Measurements from ENCODE around the gene IFT52. TPM values are rescaled to one million over a fixed set of nuclear protein-coding genes. Genes with fewer than 3 reads are reported as not detected.

The IFT52 gene
- total RNA-seq, 2 experiments from 2014 or later = 17.4 to 17.8 TPM

- POLR2A ChIA-PET = no interaction called here
These were observed 31.4 kb upstream of the IFT52 start for GRCh38 chr20:43559147-43559987.

GRCh38 chr20:43560974-43561373, 29.8 kb upstream of the IFT52 start:
- DNase-seq (no peak), ATAC-seq (ENCODE audit: low read depth) (no peak)
- H3K27ac Mint-ChIP-seq = no peak overlapping the region
- H3K4me3 Mint-ChIP-seq = no peak overlapping the region
- H3K27me3 Mint-ChIP-seq = no peaks in the 10 kb centered on the region
- H3K36me3 Mint-ChIP-seq = no peaks in the 10 kb centered on the region
- POLR2A ChIA-PET = no interaction called here
- H3K9me3 Mint-ChIP-seq = no peaks in the 10 kb centered on the region
- peaks cover 2% of the 10 kb centered on the region for H3K4me1 Mint-ChIP-seq

More at GRCh38 chr20:43559147-43559987, 31.4 kb upstream of the IFT52 start:
- Mint-ChIP-seq H3K4me3 (no peak overlapping the region), H3K4me1 (peaks cover 2% of the 10 kb centered on the region), H3K27me3 (no peaks in the 10 kb centered on the region), H3K9me3 (no peaks in the 10 kb centered on the region), H3K36me3 (no peaks in the 10 kb centered on the region), H3K27ac (no peak overlapping the region)
- DNase-seq (no peak), ATAC-seq (ENCODE audit: low read depth) (no peak)

GRCh38 chr20:43563429-43563828, 27.3 kb upstream of the IFT52 start:
- DNase-seq = no peak
- no peak for ATAC-seq (ENCODE audit: low read depth)
- POLR2A ChIA-PET = no interaction called here
- Mint-ChIP-seq H3K27me3 (no peaks in the 10 kb centered on the region), H3K4me1 (no peaks in the 10 kb centered on the region), H3K36me3 (no peaks in the 10 kb centered on the region), H3K4me3 (no peak overlapping the region), H3K27ac (no peak overlapping the region), H3K9me3 (no peaks in the 10 kb centered on the region)

GRCh38 chr20:43563991-43564390, 26.7 kb upstream of the IFT52 start:
- no peak for ATAC-seq (ENCODE audit: low read depth)
- no peaks in the 10 kb centered on the region for H3K4me1 Mint-ChIP-seq
- POLR2A ChIA-PET = no interaction called here
- H3K4me3 Mint-ChIP-seq = no peak overlapping the region
- no peak overlapping the region for H3K27ac Mint-ChIP-seq
- H3K9me3 Mint-ChIP-seq = no peaks in the 10 kb centered on the region
- no peak for DNase-seq
- no peaks in the 10 kb centered on the region for H3K27me3 Mint-ChIP-seq
- H3K36me3 Mint-ChIP-seq = no peaks in the 10 kb centered on the region

- Mint-ChIP-seq H3K4me3 (no peak overlapping the region), H3K36me3 (no peaks in the 10 kb centered on the region), H3K27ac (no peak overlapping the region), H3K27me3 (no peaks in the 10 kb centered on the region), H3K9me3 (no peaks in the 10 kb centered on the region), H3K4me1 (no peaks in the 10 kb centered on the region)
- ATAC-seq (ENCODE audit: low read depth) (no peak), DNase-seq (no peak)
- POLR2A ChIA-PET = no interaction called here
These were observed 26.3 kb upstream of the IFT52 start for GRCh38 chr20:43564455-43564854.

- Mint-ChIP-seq H3K27ac (no peak overlapping the region), H3K9me3 (no peaks in the 10 kb centered on the region), H3K4me1 (no peaks in the 10 kb centered on the region), H3K4me3 (no peak overlapping the region), H3K36me3 (no peaks in the 10 kb centered on the region), H3K27me3 (no peaks in the 10 kb centered on the region)
- POLR2A ChIA-PET = no interaction called here
- ATAC-seq (ENCODE audit: low read depth) = no peak
- DNase-seq = no peak
These were observed 25.6 kb upstream of the IFT52 start for GRCh38 chr20:43564993-43565757.

- no peaks in the 10 kb centered on the region for H3K27me3 Mint-ChIP-seq
- H3K36me3 Mint-ChIP-seq = no peaks in the 10 kb centered on the region
- POLR2A ChIA-PET = no interaction called here
- no peak for ATAC-seq (ENCODE audit: low read depth)
- H3K27ac Mint-ChIP-seq = no peak overlapping the region
- no peak overlapping the region for H3K4me3 Mint-ChIP-seq
- DNase-seq = no peak
- no peaks in the 10 kb centered on the region for H3K9me3 Mint-ChIP-seq
- no peaks in the 10 kb centered on the region for H3K4me1 Mint-ChIP-seq
These were observed 25.0 kb upstream of the IFT52 start for GRCh38 chr20:43565758-43566104.

GRCh38 chr20:43567477-43567876, 23.3 kb upstream of the IFT52 start:
- Mint-ChIP-seq H3K4me1 (no peaks in the 10 kb centered on the region), H3K36me3 (no peaks in the 10 kb centered on the region), H3K9me3 (no peaks in the 10 kb centered on the region), H3K4me3 (no peak overlapping the region), H3K27me3 (no peaks in the 10 kb centered on the region), H3K27ac (no peak overlapping the region)
- DNase-seq = no peak
- POLR2A ChIA-PET = no interaction called here
- no peak for ATAC-seq (ENCODE audit: low read depth)

GRCh38 chr20:43568706-43569105, 22.0 kb upstream of the IFT52 start:
- Mint-ChIP-seq H3K27me3 (no peaks in the 10 kb centered on the region), H3K4me1 (no peaks in the 10 kb centered on the region), H3K36me3 (no peaks in the 10 kb centered on the region), H3K9me3 (no peaks in the 10 kb centered on the region), H3K4me3 (no peak overlapping the region), H3K27ac (no peak overlapping the region)
- DNase-seq = no peak
- ATAC-seq (ENCODE audit: low read depth) = no peak
- POLR2A ChIA-PET = no interaction called here

- no peaks in the 10 kb centered on the region for H3K27me3 Mint-ChIP-seq
- ATAC-seq (ENCODE audit: low read depth) (no peak), DNase-seq (no peak)
- H3K4me1 Mint-ChIP-seq = no peaks in the 10 kb centered on the region
- H3K27ac Mint-ChIP-seq = no peak overlapping the region
- no peaks in the 10 kb centered on the region for H3K36me3 Mint-ChIP-seq
- POLR2A ChIA-PET = no interaction called here
- no peaks in the 10 kb centered on the region for H3K9me3 Mint-ChIP-seq
- H3K4me3 Mint-ChIP-seq = no peak overlapping the region
These were observed 21.5 kb upstream of the IFT52 start for GRCh38 chr20:43569282-43569681.

GRCh38 chr20:43570496-43570895, 20.2 kb upstream of the IFT52 start:
- Mint-ChIP-seq H3K4me1 (no peaks in the 10 kb centered on the region), H3K4me3 (no peak overlapping the region), H3K36me3 (no peaks in the 10 kb centered on the region), H3K27me3 (no peaks in the 10 kb centered on the region), H3K27ac (no peak overlapping the region), H3K9me3 (no peaks in the 10 kb centered on the region)
- DNase-seq = no peak
- POLR2A ChIA-PET = no interaction called here
- ATAC-seq (ENCODE audit: low read depth) = no peak

GRCh38 chr20:43571310-43571709, 19.4 kb upstream of the IFT52 start:
- no peaks in the 10 kb centered on the region for H3K4me1 Mint-ChIP-seq
- DNase-seq = no peak
- ATAC-seq (ENCODE audit: low read depth) = no peak
- H3K27me3 Mint-ChIP-seq = no peaks in the 10 kb centered on the region
- H3K4me3 Mint-ChIP-seq = no peak overlapping the region
- no peaks in the 10 kb centered on the region for H3K36me3 Mint-ChIP-seq
- no peak overlapping the region for H3K27ac Mint-ChIP-seq
- no peaks in the 10 kb centered on the region for H3K9me3 Mint-ChIP-seq
- POLR2A ChIA-PET = no interaction called here

GRCh38 chr20:43571771-43572170, 19.0 kb upstream of the IFT52 start:
- POLR2A ChIA-PET = interaction anchor here (0.7 kb wide), 1 partner anchor 152 kb away, joined by 3 read pairs; no protein-coding TSS in a partner anchor
- no peaks in the 10 kb centered on the region for H3K36me3 Mint-ChIP-seq
- no peaks in the 10 kb centered on the region for H3K4me1 Mint-ChIP-seq
- H3K27ac Mint-ChIP-seq = no peak overlapping the region
- no peak overlapping the region for H3K4me3 Mint-ChIP-seq
- H3K27me3 Mint-ChIP-seq = no peaks in the 10 kb centered on the region
- no peaks in the 10 kb centered on the region for H3K9me3 Mint-ChIP-seq
- ATAC-seq (ENCODE audit: low read depth) = no peak
- DNase-seq = no peak

- Mint-ChIP-seq H3K27me3 (no peaks in the 10 kb centered on the region), H3K4me1 (no peaks in the 10 kb centered on the region), H3K36me3 (no peaks in the 10 kb centered on the region), H3K9me3 (no peaks in the 10 kb centered on the region), H3K27ac (no peak overlapping the region), H3K4me3 (no peak overlapping the region)
- ATAC-seq (ENCODE audit: low read depth) = no peak
- no peak for DNase-seq
- POLR2A ChIA-PET = no interaction called here
These were observed 17.8 kb upstream of the IFT52 start for GRCh38 chr20:43572891-43573290.

Measured in activated naive CD8-positive, alpha-beta T cell treated with anti-CD3 and anti-CD28 coated beads, Interleukin-2, amount 10 ng/mL, durations not matched to agents 7 days and 5 days (primary cell).